ENCODE data around the gene STX10.
"Not testable (repeated sequence)": the region's sequence is repeated elsewhere in the genome, so short reads cannot be mapped to it uniquely, and the experiment has no call there.

Gene STX10

GRCh38 chr19:13164343-13165161 lies 14.4 kb upstream of the STX10 start:
- no peak for DNase-seq

- DNase-seq: no peak
These were observed 13.6 kb upstream of the STX10 start for GRCh38 chr19:13163609-13164342.

- DNase-seq: peak; percentile 58
These were observed 12.8 kb upstream of the STX10 start for GRCh38 chr19:13162724-13163608.

- no peak for DNase-seq
These were observed 10.4 kb upstream of the STX10 start for GRCh38 chr19:13160557-13160956.

GRCh38 chr19:13159713-13160112 lies 9.5 kb upstream of the STX10 start:
- DNase-seq: no peak

GRCh38 chr19:13155472-13156359 lies 5.5 kb upstream of the STX10 start:
- DNase-seq: no peak

- DNase-seq: no peak
These were observed 4.8 kb upstream of the STX10 start for GRCh38 chr19:13154911-13155471.

GRCh38 chr19:13154241-13154778 lies 4.1 kb upstream of the STX10 start:
- DNase-seq: peak; percentile 15

- no peak for DNase-seq
These were observed 3.5 kb upstream of the STX10 start for GRCh38 chr19:13153569-13154240.

- DNase-seq: peak; percentile 92
These were observed 2.9 kb upstream of the STX10 start for GRCh38 chr19:13152974-13153568.

- DNase-seq: no peak
These were observed 2.3 kb upstream of the STX10 start for GRCh38 chr19:13152356-13152973.

GRCh38 chr19:13151605-13152355 lies 1.6 kb upstream of the STX10 start:
- DNase-seq: peak; percentile 97

- DNase-seq: no peak
These were observed 893 bp upstream of the STX10 start for GRCh38 chr19:13150931-13151604.

- DNase-seq: no peak
These were observed 468 bp downstream of the STX10 start for GRCh38 chr19:13149628-13150186.

GRCh38 chr19:13149173-13149627 lies 975 bp downstream of the STX10 start:
- DNase-seq: not testable (repeated sequence)

- DNase-seq: no peak
These were observed 3.2 kb downstream of the STX10 start for GRCh38 chr19:13146763-13147563.

GRCh38 chr19:13139633-13140311 lies 10.4 kb downstream of the STX10 start:
- DNase-seq: no peak
